HepG2 (cell line): Measurements from ENCODE around the gene EYA3. TPM values are rescaled to one million over a fixed set of nuclear protein-coding genes. Genes with fewer than 3 reads are reported as not detected.

Experiments
- CC2D1A ChIP-seq: sonication (generic); formaldehyde crosslinking; IDR thresholded peaks from 2 replicates; pipeline ENCODE4 v1.8.1; 2023; ENCODE audit warnings: mild to moderate bottlenecking, missing genetic modification reagents
- SYNCRIP ChIP-seq: fragments of 200-400 bp; formaldehyde crosslinking; IDR thresholded peaks from 2 replicates; pipeline ENCODE4 v1.6.1; 2018; ENCODE audit warnings: mild to moderate bottlenecking, low read depth, low read length; ENCODE audit not compliant: insufficient read depth
- ZNF496 ChIP-seq: sonication (generic); formaldehyde crosslinking; IDR thresholded peaks from 2 replicates; pipeline ENCODE4 v1.8.1; 2023; ENCODE audit warnings: mild to moderate bottlenecking, moderate library complexity, missing genetic modification reagents; ENCODE audit not compliant: insufficient replicate concordance
- ZNF777 ChIP-seq: sonication (generic); formaldehyde crosslinking; IDR thresholded peaks from 2 replicates; pipeline ENCODE4 v1.4.0; 2020; ENCODE audit warnings: missing genetic modification reagents
- polyA plus RNA-seq, 8 experiments: library from polyadenylated mRNA; depleted of rRNA in 3 of 8; stranded (reverse) in 7 of 8; unstranded in 1 of 8; fragments of >200 nt; fragmentation: Illumina TruSeq in 4 of 8; extraction: Trizol in 4 of 8; gene quantifications; 2 replicates each; pipeline versions ENCODE4 v1.2.1 to v1.2.3, GENCODE V29; 2011 to 2016; ENCODE audit warnings: low read depth in 4 of 8, missing spikeins in 1 of 8, mixed read lengths in 1 of 8; ENCODE audit not compliant: insufficient read depth in 1 of 8
- total RNA-seq, 5 experiments: library from RNA; depleted of rRNA; stranded (reverse); fragments of >200 nt; fragmentation: Illumina TruSeq; extraction: Trizol; gene quantifications; 2 replicates each; pipeline ENCODE4 v1.2.3, GENCODE V29; 2016; ENCODE audit warnings: low read depth in 1 of 5
- TF ChIP-seq, protein P1 (sequence below): sonication (generic); formaldehyde crosslinking; IDR thresholded peaks from 2 replicates; pipeline ENCODE4 v1.5.0; 2020; ENCODE audit warnings: missing genetic modification reagents
- TF ChIP-seq, protein P2 (sequence below): IDR thresholded peaks from 2 replicates; pipeline ENCODE4 v1.6.1; 2012; ENCODE audit warnings: low read length, improper control_type of control experiment
- TF ChIP-seq, protein P3 (sequence below): sonication (generic); formaldehyde crosslinking; IDR thresholded peaks from 2 replicates; pipeline ENCODE4 v1.4.0; 2020; ENCODE audit warnings: mild to moderate bottlenecking, missing genetic modification reagents

Gene EYA3
- total and polyA plus RNA-seq, 2 of the 13 experiments (the other 11 are each of a cell fraction or from before 2014, with no cell fraction given), result 13.9 to 19.7 TPM

DNA sequence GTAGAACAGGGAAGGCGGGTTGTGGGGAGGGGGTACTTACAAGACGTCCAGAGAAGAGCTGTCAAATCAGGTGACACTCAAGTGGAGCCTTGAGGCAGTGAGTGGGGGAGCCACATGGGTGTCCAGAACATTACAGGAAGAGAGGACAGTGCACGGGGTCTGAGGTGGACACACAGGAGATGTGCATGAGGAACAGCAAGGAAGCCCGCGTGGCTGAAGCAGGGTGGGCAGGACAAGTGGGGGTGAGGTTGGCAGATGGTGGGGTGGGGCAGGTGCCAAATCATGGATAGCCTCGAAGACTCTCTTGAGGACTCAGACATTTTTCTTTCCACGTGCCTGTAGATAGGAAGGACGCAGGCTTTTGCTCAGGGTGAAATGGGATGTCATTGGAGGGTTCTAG lies 152.7 kb downstream of the EYA3 start (continued):
- TF ChIP-seq ZNF496 (CRISPR knock-in tag) (no peak), SYNCRIP (no peak), ZNF777 (CRISPR knock-in tag) (no peak), CC2D1A (CRISPR knock-in tag) (no peak)
- TF ChIP-seq, protein P1, sequence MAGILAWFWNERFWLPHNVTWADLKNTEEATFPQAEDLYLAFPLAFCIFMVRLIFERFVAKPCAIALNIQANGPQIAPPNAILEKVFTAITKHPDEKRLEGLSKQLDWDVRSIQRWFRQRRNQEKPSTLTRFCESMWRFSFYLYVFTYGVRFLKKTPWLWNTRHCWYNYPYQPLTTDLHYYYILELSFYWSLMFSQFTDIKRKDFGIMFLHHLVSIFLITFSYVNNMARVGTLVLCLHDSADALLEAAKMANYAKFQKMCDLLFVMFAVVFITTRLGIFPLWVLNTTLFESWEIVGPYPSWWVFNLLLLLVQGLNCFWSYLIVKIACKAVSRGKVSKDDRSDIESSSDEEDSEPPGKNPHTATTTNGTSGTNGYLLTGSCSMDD (CRISPR knock-in tag), result no peak
- TF ChIP-seq, protein P2, sequence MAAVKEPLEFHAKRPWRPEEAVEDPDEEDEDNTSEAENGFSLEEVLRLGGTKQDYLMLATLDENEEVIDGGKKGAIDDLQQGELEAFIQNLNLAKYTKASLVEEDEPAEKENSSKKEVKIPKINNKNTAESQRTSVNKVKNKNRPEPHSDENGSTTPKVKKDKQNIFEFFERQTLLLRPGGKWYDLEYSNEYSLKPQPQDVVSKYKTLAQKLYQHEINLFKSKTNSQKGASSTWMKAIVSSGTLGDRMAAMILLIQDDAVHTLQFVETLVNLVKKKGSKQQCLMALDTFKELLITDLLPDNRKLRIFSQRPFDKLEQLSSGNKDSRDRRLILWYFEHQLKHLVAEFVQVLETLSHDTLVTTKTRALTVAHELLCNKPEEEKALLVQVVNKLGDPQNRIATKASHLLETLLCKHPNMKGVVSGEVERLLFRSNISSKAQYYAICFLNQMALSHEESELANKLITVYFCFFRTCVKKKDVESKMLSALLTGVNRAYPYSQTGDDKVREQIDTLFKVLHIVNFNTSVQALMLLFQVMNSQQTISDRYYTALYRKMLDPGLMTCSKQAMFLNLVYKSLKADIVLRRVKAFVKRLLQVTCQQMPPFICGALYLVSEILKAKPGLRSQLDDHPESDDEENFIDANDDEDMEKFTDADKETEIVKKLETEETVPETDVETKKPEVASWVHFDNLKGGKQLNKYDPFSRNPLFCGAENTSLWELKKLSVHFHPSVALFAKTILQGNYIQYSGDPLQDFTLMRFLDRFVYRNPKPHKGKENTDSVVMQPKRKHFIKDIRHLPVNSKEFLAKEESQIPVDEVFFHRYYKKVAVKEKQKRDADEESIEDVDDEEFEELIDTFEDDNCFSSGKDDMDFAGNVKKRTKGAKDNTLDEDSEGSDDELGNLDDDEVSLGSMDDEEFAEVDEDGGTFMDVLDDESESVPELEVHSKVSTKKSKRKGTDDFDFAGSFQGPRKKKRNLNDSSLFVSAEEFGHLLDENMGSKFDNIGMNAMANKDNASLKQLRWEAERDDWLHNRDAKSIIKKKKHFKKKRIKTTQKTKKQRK, result no peak
- TF ChIP-seq, protein P3, sequence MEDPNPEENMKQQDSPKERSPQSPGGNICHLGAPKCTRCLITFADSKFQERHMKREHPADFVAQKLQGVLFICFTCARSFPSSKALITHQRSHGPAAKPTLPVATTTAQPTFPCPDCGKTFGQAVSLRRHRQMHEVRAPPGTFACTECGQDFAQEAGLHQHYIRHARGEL (CRISPR knock-in tag), result no peak
